Fibroblast of peridontal ligament (primary cell): ENCODE measurements around the gene COMMD1.
A peak's percentile ranks its signal among the peaks of the same experiment; 100 is the strongest.
"Not testable (repeated sequence)": the region's sequence is repeated elsewhere in the genome, so short reads cannot be mapped to it uniquely, and the experiment has no call there.

Experiments used
- DNase-seq: peaks from one replicate; pipeline ENCODE4 v3.0.0-alpha.2; 2010; ENCODE audit errors: extremely low read depth

The COMMD1 gene

GRCh38 chr2:62136956-62137830, 231.7 kb downstream of the COMMD1 start:
- peak; percentile 36 for DNase-seq

- no peak for DNase-seq
Observed at GRCh38 chr2:62140426-62141141, 235.1 kb downstream of the COMMD1 start.

GRCh38 chr2:62141142-62141740, 235.8 kb downstream of the COMMD1 start:
- no peak for DNase-seq

GRCh38 chr2:62142054-62142453, 236.6 kb downstream of the COMMD1 start:
- no peak for DNase-seq

- DNase-seq, result no peak
Observed at GRCh38 chr2:62143696-62144095, 238.2 kb downstream of the COMMD1 start.

GRCh38 chr2:62144689-62145477, 239.4 kb downstream of the COMMD1 start:
- DNase-seq, result no peak

- no peak for DNase-seq
Observed at GRCh38 chr2:62145478-62146100, 240.1 kb downstream of the COMMD1 start.

GRCh38 chr2:62146790-62147189, 241.3 kb downstream of the COMMD1 start:
- not testable (repeated sequence) for DNase-seq

- peak; percentile 80 for DNase-seq
Observed at GRCh38 chr2:62147610-62148301, 242.3 kb downstream of the COMMD1 start.

GRCh38 chr2:62149708-62150107, 244.2 kb downstream of the COMMD1 start:
- DNase-seq, result peak; percentile 94

GRCh38 chr2:62150597-62151305, 245.3 kb downstream of the COMMD1 start:
- peak; percentile 35 for DNase-seq

- DNase-seq, result no peak
Observed at GRCh38 chr2:62151306-62151638, 245.8 kb downstream of the COMMD1 start.

- no peak for DNase-seq
Observed at GRCh38 chr2:62152000-62152399, 246.5 kb downstream of the COMMD1 start.

- no peak for DNase-seq
Observed at GRCh38 chr2:62156861-62157496, 251.5 kb downstream of the COMMD1 start.

- no peak for DNase-seq
Observed at GRCh38 chr2:62158444-62159121, 253.1 kb downstream of the COMMD1 start.

- DNase-seq, result not testable (repeated sequence)
Observed at GRCh38 chr2:62160691-62161090, 255.2 kb downstream of the COMMD1 start.

GRCh38 chr2:62163106-62163831, 257.8 kb downstream of the COMMD1 start:
- no peak for DNase-seq

- DNase-seq, result no peak
Observed at GRCh38 chr2:62163834-62164233, 258.4 kb downstream of the COMMD1 start.
